Lower leg skin (tissue), 3 donors: ENCODE measurements around the gene COL2A1.

Experiments used
- POLR2A ChIP-seq, 2 donors: fragments of 450-650 bp; IDR thresholded peaks; one replicate each; pipeline ENCODE4 v1.6.1; 2016 to 2017; ENCODE audit warnings: antibody characterized with exemption in 2 of 2, mild to moderate bottlenecking in 1 of 2, moderate library complexity in 1 of 2
- TF ChIP-seq, protein P1 (sequence below), 3 donors: fragments of 450-650 bp; IDR thresholded peaks; one replicate each; pipeline ENCODE4 v1.5.1; 2016; ENCODE audit warnings: antibody characterized with exemption in 3 of 3, mild to moderate bottlenecking in 3 of 3, moderate library complexity in 2 of 3

DNA sequence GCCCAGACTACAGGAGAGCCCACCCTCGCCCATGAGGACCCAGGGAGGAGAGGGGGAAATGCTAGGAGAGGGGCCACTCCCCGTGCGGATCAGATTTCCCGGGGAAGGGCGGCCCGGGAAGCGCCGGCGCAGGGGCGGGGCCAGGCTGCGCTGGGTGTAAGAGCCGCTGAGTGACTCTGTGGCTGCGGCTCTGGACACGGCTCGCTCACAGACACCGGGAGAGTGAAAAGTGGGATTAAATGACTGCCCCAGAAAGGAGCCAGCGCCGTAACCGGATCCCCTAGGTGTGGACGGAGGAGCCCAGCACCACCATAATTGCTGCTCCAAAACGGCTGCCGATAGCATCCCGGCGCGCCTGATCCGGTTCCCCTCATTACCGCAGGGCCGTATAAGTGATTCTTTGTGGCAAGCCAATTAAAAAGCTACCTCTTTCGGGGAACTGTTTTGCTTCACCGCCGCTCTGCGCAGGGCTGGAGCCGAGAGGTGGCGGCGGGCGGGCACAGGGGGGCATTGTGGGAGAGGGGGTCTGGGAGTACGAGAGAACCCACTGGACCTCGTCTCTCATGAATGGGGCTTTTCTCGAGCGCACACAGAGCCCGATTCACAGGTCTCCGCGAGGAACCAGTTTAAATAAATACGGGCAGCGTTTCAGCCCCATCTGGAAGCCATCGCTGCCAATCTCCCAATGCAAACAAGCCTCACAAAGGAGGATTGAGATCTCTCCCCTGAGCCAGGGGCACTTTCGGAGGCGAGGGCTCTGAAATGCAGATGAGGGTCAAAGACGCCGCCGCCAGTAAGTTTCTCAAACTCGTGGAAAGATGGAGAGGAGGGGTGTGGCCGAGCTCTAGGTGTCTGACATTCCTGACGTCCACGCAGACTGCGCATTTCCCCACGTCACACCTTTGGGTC is 2.5 kb downstream of the COL2A1 start:
- no peak for TF ChIP-seq POLR2A (IDR thresholded peaks at IDR 0.05)
- TF ChIP-seq, protein P1, sequence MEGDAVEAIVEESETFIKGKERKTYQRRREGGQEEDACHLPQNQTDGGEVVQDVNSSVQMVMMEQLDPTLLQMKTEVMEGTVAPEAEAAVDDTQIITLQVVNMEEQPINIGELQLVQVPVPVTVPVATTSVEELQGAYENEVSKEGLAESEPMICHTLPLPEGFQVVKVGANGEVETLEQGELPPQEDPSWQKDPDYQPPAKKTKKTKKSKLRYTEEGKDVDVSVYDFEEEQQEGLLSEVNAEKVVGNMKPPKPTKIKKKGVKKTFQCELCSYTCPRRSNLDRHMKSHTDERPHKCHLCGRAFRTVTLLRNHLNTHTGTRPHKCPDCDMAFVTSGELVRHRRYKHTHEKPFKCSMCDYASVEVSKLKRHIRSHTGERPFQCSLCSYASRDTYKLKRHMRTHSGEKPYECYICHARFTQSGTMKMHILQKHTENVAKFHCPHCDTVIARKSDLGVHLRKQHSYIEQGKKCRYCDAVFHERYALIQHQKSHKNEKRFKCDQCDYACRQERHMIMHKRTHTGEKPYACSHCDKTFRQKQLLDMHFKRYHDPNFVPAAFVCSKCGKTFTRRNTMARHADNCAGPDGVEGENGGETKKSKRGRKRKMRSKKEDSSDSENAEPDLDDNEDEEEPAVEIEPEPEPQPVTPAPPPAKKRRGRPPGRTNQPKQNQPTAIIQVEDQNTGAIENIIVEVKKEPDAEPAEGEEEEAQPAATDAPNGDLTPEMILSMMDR (IDR thresholded peaks at IDR 0.05): no peak
